Measurements from ENCODE around the gene SLC31A1.

The SLC31A1 gene

GRCh38 chr9:113221003-113221799, at the start of gene SLC31A1, which contains the start of gene FKBP15:
Gene SLC31A1, plus strand, starts transcription at chr9:113221544. Its CDS starts 34,605 bp downstream, at chr9:113256149.
Gene FKBP15, minus strand, starts transcription at chr9:113221277. Its CDS starts 34 bp downstream, at chr9:113221243.
- DNase-seq = peak; percentile 94

- DNase-seq = no peak
Observed at GRCh38 chr9:113173341-113173740, 48.0 kb upstream of the SLC31A1 start.

GRCh38 chr9:113176803-113177202, 44.5 kb upstream of the SLC31A1 start:
- DNase-seq = no peak

GRCh38 chr9:113177251-113177650, 44.1 kb upstream of the SLC31A1 start:
- no peak for DNase-seq

- DNase-seq = no peak
Observed at GRCh38 chr9:113178087-113178486, 43.3 kb upstream of the SLC31A1 start.

- no peak for DNase-seq
Observed at GRCh38 chr9:113179839-113180238, 41.5 kb upstream of the SLC31A1 start.

- DNase-seq = no peak
Observed at GRCh38 chr9:113181165-113181564, 40.2 kb upstream of the SLC31A1 start.

- DNase-seq = no peak
Observed at GRCh38 chr9:113183956-113184488, 37.3 kb upstream of the SLC31A1 start.

- DNase-seq = no peak
Observed at GRCh38 chr9:113184539-113184938, 36.8 kb upstream of the SLC31A1 start.

GRCh38 chr9:113185271-113185670, 36.1 kb upstream of the SLC31A1 start:
- DNase-seq = no peak

GRCh38 chr9:113186137-113186755, 35.1 kb upstream of the SLC31A1 start:
- no peak for DNase-seq

GRCh38 chr9:113187929-113188595, 33.3 kb upstream of the SLC31A1 start:
- no peak for DNase-seq

- DNase-seq = no peak
Observed at GRCh38 chr9:113192455-113192854, 28.9 kb upstream of the SLC31A1 start.

- DNase-seq = no peak
Observed at GRCh38 chr9:113199683-113200329, 21.5 kb upstream of the SLC31A1 start.

- DNase-seq = no peak
Observed at GRCh38 chr9:113205432-113205831, 15.9 kb upstream of the SLC31A1 start.

- DNase-seq = no peak
Observed at GRCh38 chr9:113205861-113206260, 15.5 kb upstream of the SLC31A1 start.

GRCh38 chr9:113210815-113211214, 10.5 kb upstream of the SLC31A1 start:
- DNase-seq = no peak

- DNase-seq = no peak
Observed at GRCh38 chr9:113215132-113215531, 6.2 kb upstream of the SLC31A1 start.

GRCh38 chr9:113216406-113216805, 4.9 kb upstream of the SLC31A1 start:
- no peak for DNase-seq

- no peak for DNase-seq
Observed at GRCh38 chr9:113219186-113219936, 2.0 kb upstream of the SLC31A1 start.

GRCh38 chr9:113219969-113220368, 1.4 kb upstream of the SLC31A1 start:
- no peak for DNase-seq

- DNase-seq = no peak
Observed at GRCh38 chr9:113220467-113221002, 809 bp upstream of the SLC31A1 start.
